ENCODE data around the gene CPXM2. TPM values are rescaled to one million over a fixed set of nuclear protein-coding genes. Genes with fewer than 3 reads are reported as not detected.

The CPXM2 gene
- total RNA-seq, 1 donor from 2014 or later = 18.9 TPM

- intact Hi-C loops (cut with DNase I) = no loop called here
- DNase-seq (ENCODE audit: extremely low spot score in 2 of 2) = no peak
- no peak overlapping the region for H3K4me3 ChIP-seq
- no peaks in the 10 kb centered on the region for H3K36me3 ChIP-seq
- TF ChIP-seq CTCF (IDR thresholded peaks at IDR 0.05) = no peak
- TF ChIP-seq POLR2A (IDR thresholded peaks at IDR 0.05) = no peak
- no peak for TF ChIP-seq POLR2AphosphoS5 (IDR thresholded peaks at IDR 0.05; ENCODE audit: insufficient read depth in 1 of 2, low read depth in 1 of 2)
- no peak overlapping the region for H3K27ac ChIP-seq
- peaks cover 8% of the 10 kb centered on the region for H3K4me1 ChIP-seq
- no peaks in the 10 kb centered on the region for H3K27me3 ChIP-seq
- H3K9me3 ChIP-seq = no peaks in the 10 kb centered on the region
Measured at GRCh38 chr10:123912466-123912865, 20.9 kb upstream of the CPXM2 start.

DNA sequence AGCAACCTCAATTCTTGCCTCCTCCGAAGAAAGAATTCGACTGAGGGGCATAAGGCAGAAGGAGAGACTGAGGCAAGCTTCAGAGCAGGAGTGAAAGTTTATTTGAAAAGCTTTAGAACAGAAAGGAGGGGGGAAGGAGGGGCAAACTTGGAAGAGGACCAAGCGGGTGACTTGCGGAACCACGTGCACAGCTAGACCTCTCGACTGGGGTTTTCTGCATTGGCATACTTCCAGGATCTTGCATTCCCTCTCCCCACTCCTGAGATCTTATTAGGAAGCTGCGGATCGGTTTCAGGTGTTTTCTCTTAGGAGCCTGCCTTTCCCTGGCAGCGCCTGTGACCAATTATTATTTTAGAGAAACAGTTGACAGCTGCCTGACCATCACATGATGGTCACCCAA, 20.3 kb upstream of the CPXM2 start:
- no peak overlapping the region for H3K27ac ChIP-seq
- no peaks in the 10 kb centered on the region for H3K36me3 ChIP-seq
- H3K27me3 ChIP-seq = no peaks in the 10 kb centered on the region
- TF ChIP-seq POLR2AphosphoS5 (IDR thresholded peaks at IDR 0.05; ENCODE audit: insufficient read depth in 1 of 2, low read depth in 1 of 2) (no peak), POLR2A (IDR thresholded peaks at IDR 0.05) (no peak), CTCF (IDR thresholded peaks at IDR 0.05) (no peak)
- H3K4me3 ChIP-seq = no peak overlapping the region
- no peak for DNase-seq (ENCODE audit: extremely low spot score in 2 of 2)
- H3K4me1 ChIP-seq = peaks cover 8% of the 10 kb centered on the region
- H3K9me3 ChIP-seq = no peaks in the 10 kb centered on the region
- intact Hi-C loops (cut with DNase I) = no loop called here

DNA sequence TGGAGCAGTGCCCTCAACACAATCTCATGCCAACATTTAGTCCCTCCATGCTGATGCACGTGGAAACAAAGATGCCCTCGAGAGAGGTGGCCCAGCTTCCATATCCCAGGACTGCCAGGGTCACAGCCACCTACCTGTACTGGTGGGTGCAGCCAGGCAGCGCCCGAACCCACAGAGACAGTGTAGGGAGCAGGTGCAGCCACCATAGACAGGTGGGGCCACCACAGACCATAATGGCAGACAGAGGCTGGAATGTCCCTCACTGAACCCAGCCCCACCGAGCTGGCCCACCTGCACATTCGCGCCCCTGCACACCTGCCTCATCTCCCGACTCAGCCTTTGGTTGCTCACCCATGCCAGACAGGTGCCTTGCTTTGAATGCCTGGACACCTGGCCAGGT, 18.3 kb upstream of the CPXM2 start:
- peaks cover 8% of the 10 kb centered on the region for H3K4me1 ChIP-seq
- no peak for DNase-seq (ENCODE audit: extremely low spot score in 2 of 2)
- no peak overlapping the region for H3K27ac ChIP-seq
- H3K9me3 ChIP-seq = no peaks in the 10 kb centered on the region
- H3K4me3 ChIP-seq = no peak overlapping the region
- H3K27me3 ChIP-seq = no peaks in the 10 kb centered on the region
- TF ChIP-seq CTCF (IDR thresholded peaks at IDR 0.05) (no peak), POLR2A (IDR thresholded peaks at IDR 0.05) (no peak), POLR2AphosphoS5 (IDR thresholded peaks at IDR 0.05; ENCODE audit: insufficient read depth in 1 of 2, low read depth in 1 of 2) (no peak)
- intact Hi-C loops (cut with DNase I) = no loop called here
- no peaks in the 10 kb centered on the region for H3K36me3 ChIP-seq

DNA sequence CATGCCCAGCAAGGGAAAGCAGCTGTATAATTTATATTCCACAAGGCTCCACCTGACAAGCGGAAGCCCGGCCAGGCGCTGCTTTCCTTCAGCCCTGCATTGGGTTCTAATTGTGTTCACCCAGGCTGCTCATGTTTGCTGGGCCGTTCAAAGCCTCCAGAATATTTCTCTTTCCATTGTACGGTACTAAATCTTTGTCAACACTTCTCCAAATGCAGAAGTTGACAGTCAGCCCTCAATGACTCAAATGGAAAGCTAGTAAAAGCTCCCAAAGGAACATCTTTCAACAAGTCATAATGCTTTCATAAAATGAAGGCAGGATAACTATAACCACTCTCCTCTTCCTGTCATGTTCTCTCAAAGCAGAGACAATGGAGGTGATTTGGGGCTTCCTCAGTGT, 17.8 kb upstream of the CPXM2 start:
- Histone ChIP-seq H3K4me1 (peaks cover 8% of the 10 kb centered on the region), H3K36me3 (no peaks in the 10 kb centered on the region), H3K27me3 (no peaks in the 10 kb centered on the region), H3K4me3 (no peak overlapping the region), H3K27ac (no peak overlapping the region), H3K9me3 (no peaks in the 10 kb centered on the region)
- TF ChIP-seq POLR2A (IDR thresholded peaks at IDR 0.05) = no peak
- no peak for TF ChIP-seq CTCF (IDR thresholded peaks at IDR 0.05)
- TF ChIP-seq POLR2AphosphoS5 (IDR thresholded peaks at IDR 0.05; ENCODE audit: insufficient read depth in 1 of 2, low read depth in 1 of 2) = no peak
- DNase-seq (ENCODE audit: extremely low spot score in 2 of 2) = no peak
- intact Hi-C loops (cut with DNase I) = no loop called here

DNA sequence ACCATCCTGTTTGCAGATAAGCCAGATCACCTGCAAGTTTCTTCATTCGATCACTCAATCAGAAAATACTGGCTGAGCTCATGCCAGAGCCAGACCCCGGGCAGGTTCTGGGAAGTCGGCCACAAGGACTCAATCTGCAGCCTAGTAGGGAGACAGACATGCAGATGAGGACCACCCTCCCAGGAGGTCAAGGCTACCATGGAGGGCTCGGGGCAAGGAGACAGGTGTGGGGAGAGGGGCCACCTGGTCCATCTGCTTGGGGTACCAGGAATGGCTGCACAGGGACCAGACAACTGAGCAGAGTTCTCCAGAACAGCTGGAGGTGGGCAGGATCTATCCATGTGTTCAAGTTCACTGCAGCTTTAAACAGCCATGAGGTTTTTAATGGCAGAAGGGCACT, 16.8 kb upstream of the CPXM2 start:
- Histone ChIP-seq H3K27me3 (no peaks in the 10 kb centered on the region), H3K4me3 (no peak overlapping the region), H3K27ac (no peak overlapping the region), H3K9me3 (no peaks in the 10 kb centered on the region), H3K36me3 (no peaks in the 10 kb centered on the region), H3K4me1 (peaks cover 8% of the 10 kb centered on the region)
- intact Hi-C loops (cut with DNase I) = no loop called here
- TF ChIP-seq POLR2AphosphoS5 (IDR thresholded peaks at IDR 0.05; ENCODE audit: insufficient read depth in 1 of 2, low read depth in 1 of 2) (no peak), POLR2A (IDR thresholded peaks at IDR 0.05) (no peak), CTCF (IDR thresholded peaks at IDR 0.05) (no peak)
- no peak for DNase-seq (ENCODE audit: extremely low spot score in 2 of 2)
